ENCODE results near the gene NUDT5. TPM values are rescaled to one million over a fixed set of nuclear protein-coding genes. Genes with fewer than 3 reads are reported as not detected.

The NUDT5 gene
- total and polyA plus RNA-seq, 2 of the 13 experiments (the other 11 are each of a cell fraction or from before 2014, with no cell fraction given), result 79.6 to 134 TPM

DNA sequence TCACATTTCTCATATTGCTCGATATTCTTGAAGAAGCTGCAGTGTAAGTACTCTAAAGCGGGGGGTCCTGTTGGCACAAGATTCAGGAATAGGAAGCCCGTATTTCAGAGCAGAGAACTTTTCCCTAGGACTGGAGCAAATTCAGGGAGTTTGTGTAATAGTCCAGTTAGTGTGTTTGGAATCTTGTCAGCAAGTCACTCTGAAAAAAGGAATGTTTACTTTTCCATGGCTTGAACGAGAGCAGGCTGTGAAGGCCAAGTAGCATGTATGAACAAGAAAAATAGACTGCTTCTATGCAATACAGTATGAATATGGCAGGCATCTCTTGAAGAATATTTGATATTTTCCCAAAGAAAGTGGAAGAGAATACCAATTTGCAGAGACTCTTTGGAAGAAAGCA is 40.1 kb upstream of the NUDT5 start (continued):
- TF ChIP-seq, protein P1, sequence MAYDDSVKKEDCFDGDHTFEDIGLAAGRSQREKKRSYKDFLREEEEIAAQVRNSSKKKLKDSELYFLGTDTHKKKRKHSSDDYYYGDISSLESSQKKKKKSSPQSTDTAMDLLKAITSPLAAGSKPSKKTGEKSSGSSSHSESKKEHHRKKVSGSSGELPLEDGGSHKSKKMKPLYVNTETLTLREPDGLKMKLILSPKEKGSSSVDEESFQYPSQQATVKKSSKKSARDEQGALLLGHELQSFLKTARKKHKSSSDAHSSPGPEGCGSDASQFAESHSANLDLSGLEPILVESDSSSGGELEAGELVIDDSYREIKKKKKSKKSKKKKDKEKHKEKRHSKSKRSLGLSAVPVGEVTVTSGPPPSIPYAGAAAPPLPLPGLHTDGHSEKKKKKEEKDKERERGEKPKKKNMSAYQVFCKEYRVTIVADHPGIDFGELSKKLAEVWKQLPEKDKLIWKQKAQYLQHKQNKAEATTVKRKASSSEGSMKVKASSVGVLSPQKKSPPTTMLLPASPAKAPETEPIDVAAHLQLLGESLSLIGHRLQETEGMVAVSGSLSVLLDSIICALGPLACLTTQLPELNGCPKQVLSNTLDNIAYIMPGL (CRISPR knock-in tag; IDR thresholded peaks at IDR 0.05; ENCODE audit: borderline replicate concordance in 1 of 2, low read depth in 1 of 2), result no peak
- no peak for TF ChIP-seq SOX6 (IDR thresholded peaks at IDR 0.05)
- peak; percentile 32; the same call in 1 of the 2 replicates for TF ChIP-seq SOX6 (CRISPR knock-in tag; IDR thresholded peaks at IDR 0.05)
- peak; percentile 34; the same call in 1 of the 2 replicates for TF ChIP-seq CEBPB (IDR thresholded peaks at IDR 0.05; ENCODE audit: borderline replicate concordance, low read depth, low read length)
- 0 out of 2 replicates have a peak, but pooled peaks have one; percentile 46 for TF ChIP-seq ZNF644 (CRISPR knock-in tag; IDR thresholded peaks at IDR 0.05; ENCODE audit: low read depth)
- TF ChIP-seq, protein P2, sequence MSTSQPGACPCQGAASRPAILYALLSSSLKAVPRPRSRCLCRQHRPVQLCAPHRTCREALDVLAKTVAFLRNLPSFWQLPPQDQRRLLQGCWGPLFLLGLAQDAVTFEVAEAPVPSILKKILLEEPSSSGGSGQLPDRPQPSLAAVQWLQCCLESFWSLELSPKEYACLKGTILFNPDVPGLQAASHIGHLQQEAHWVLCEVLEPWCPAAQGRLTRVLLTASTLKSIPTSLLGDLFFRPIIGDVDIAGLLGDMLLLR (CRISPR knock-in tag; IDR thresholded peaks at IDR 0.05), result no peak
- peak; percentile 66 for TF ChIP-seq SAP130 (CRISPR knock-in tag; IDR thresholded peaks at IDR 0.05; ENCODE audit: low read depth)
- TF ChIP-seq ZNF614 (CRISPR knock-in tag; IDR thresholded peaks at IDR 0.05; ENCODE audit: borderline replicate concordance), result 0 out of 2 replicates have a peak, but pooled peaks have one; percentile 26
- no peak for TF ChIP-seq ZNF510 (CRISPR knock-in tag; IDR thresholded peaks at IDR 0.05; ENCODE audit: low read depth)
- TF ChIP-seq TEAD3 (CRISPR knock-in tag; optimal IDR thresholded peaks at IDR 0.05; ENCODE audit: borderline replicate concordance), result peak; percentile 51
- peak; percentile 59 for TF ChIP-seq NCOA2 (CRISPR knock-in tag; IDR thresholded peaks at IDR 0.05)
- no peak for TF ChIP-seq ZNF792 (CRISPR knock-in tag; IDR thresholded peaks at IDR 0.05)
- peak; percentile 60; the same call in 1 of the 2 replicates for TF ChIP-seq GATAD2A (CRISPR knock-in tag; IDR thresholded peaks at IDR 0.05)
- TF ChIP-seq, protein P3, sequence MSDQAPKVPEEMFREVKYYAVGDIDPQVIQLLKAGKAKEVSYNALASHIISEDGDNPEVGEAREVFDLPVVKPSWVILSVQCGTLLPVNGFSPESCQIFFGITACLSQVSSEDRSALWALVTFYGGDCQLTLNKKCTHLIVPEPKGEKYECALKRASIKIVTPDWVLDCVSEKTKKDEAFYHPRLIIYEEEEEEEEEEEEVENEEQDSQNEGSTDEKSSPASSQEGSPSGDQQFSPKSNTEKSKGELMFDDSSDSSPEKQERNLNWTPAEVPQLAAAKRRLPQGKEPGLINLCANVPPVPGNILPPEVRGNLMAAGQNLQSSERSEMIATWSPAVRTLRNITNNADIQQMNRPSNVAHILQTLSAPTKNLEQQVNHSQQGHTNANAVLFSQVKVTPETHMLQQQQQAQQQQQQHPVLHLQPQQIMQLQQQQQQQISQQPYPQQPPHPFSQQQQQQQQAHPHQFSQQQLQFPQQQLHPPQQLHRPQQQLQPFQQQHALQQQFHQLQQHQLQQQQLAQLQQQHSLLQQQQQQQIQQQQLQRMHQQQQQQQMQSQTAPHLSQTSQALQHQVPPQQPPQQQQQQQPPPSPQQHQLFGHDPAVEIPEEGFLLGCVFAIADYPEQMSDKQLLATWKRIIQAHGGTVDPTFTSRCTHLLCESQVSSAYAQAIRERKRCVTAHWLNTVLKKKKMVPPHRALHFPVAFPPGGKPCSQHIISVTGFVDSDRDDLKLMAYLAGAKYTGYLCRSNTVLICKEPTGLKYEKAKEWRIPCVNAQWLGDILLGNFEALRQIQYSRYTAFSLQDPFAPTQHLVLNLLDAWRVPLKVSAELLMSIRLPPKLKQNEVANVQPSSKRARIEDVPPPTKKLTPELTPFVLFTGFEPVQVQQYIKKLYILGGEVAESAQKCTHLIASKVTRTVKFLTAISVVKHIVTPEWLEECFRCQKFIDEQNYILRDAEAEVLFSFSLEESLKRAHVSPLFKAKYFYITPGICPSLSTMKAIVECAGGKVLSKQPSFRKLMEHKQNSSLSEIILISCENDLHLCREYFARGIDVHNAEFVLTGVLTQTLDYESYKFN (CRISPR knock-in tag; conservative IDR thresholded peaks at IDR 0.05), result peak; percentile 61
- no peak for TF ChIP-seq KDM6A (CRISPR knock-in tag; IDR thresholded peaks at IDR 0.05; ENCODE audit: low read depth)
- TF ChIP-seq ELF3 (CRISPR knock-in tag; IDR thresholded peaks at IDR 0.05), result peak; percentile 32; the same call in 1 of the 2 replicates
- no peak for TF ChIP-seq PBX3 (CRISPR knock-in tag; IDR thresholded peaks at IDR 0.05; ENCODE audit: borderline replicate concordance)
- TF ChIP-seq ZNF549 (CRISPR knock-in tag; IDR thresholded peaks at IDR 0.05), result no peak
- TF ChIP-seq RFX5 (IDR thresholded peaks at IDR 0.05; ENCODE audit: low read depth, low read length), result no peak
- TF ChIP-seq FOXO1 (CRISPR knock-in tag; IDR thresholded peaks at IDR 0.05), result 0 out of 2 replicates have a peak, but pooled peaks have one; percentile 25
- TF ChIP-seq BCL6 (CRISPR knock-in tag; IDR thresholded peaks at IDR 0.05), result peak; percentile 71
- no peak for TF ChIP-seq MBD4 (IDR thresholded peaks at IDR 0.05; ENCODE audit: borderline replicate concordance, low read length)
- 0 out of 2 replicates have a peak, but pooled peaks have one; percentile 24 for TF ChIP-seq ZSCAN9 (CRISPR knock-in tag; IDR thresholded peaks at IDR 0.05; ENCODE audit: borderline replicate concordance)

All from HepG2 (cell line).